HCT116 (cell line): Measurements from ENCODE around the gene IMPDH1. TPM values are rescaled to one million over a fixed set of nuclear protein-coding genes. Genes with fewer than 3 reads are reported as not detected.
A peak's percentile ranks its signal among the peaks of the same experiment; 100 is the strongest.

Source experiments
- ATAC-seq: fragments of 200-7000 bp; cut with Tn5 transposase; 2 replicates; pipeline ENCODE4 v1.9.1; 2020; ENCODE audit warnings: mild to moderate bottlenecking, moderate library complexity
- BruUV-seq: library from RNA; stranded (reverse); fragments of 400-500 nt; replicated peaks from 2 replicates; lab custom pipeline; 2021; lab: Mats Ljungman, UMichigan
- CTCF ChIA-PET: fragments of 300-600 bp; sonication (Branson Sonifier 250); formaldehyde crosslinking; loops from one replicate; lab custom pipeline; 2021; ENCODE audit warnings: antibody characterized with exemption; lab: Charles Lee
- POLR2A ChIA-PET: fragments of 300-600, 350-600 bp; sonication (Branson Sonifier 250); formaldehyde crosslinking; loops from one replicate; lab custom pipeline; 2021; ENCODE audit warnings: antibody characterized with exemption; lab: Charles Lee
- RAD21 ChIA-PET, 2 experiments: fragments of 300-600 bp; sonication (Branson Sonifier 250); formaldehyde crosslinking; loops; one replicate each; lab custom pipeline; 2023; ENCODE audit warnings: low total read pairs in 2 of 2; ENCODE audit not compliant: uncharacterized antibody in 2 of 2, unreplicated experiment in 2 of 2, low non-redundant PET in 1 of 2; lab: Charles Lee
- DNase-seq: peaks from one replicate; pipeline ENCODE4 v3.0.0-alpha.2; 2010; ENCODE audit warnings: low read depth, low spot score
- H2AFZ ChIP-seq: fragments of 200-600 bp; shearing (Covaris generic), sonication (generic); 2 replicates; pipeline ENCODE4 v1.6.1; 2017; ENCODE audit warnings: low read depth, mixed run types, mixed read lengths, antibody characterized with exemption, low read length; ENCODE audit not compliant: poor library complexity, severe bottlenecking
- H3K27ac ChIP-seq: 2 replicates; pipeline ENCODE4 v1.5.1; 2012; ENCODE audit warnings: low read depth, low read length
- H3K27me3 ChIP-seq: fragments of 200-600 bp; sonication (generic); 2 replicates; pipeline ENCODE4 v1.6.1; 2016; ENCODE audit warnings: mixed run types, low read length, mixed read lengths; ENCODE audit not compliant: insufficient read depth
- H3K36me3 ChIP-seq, 2 experiments: fragments of 200-500 bp in 1 of 2; fragments of 200-600 bp in 1 of 2; sonication (Bioruptor generic) in 1 of 2; sonication (generic) in 1 of 2; 2 replicates each; pipeline versions ENCODE4 v1.5.1 to v1.6.1; 2014 to 2016; ENCODE audit warnings: low read length in 2 of 2, inconsistent platforms in 1 of 2, mixed read lengths in 1 of 2, mixed run types in 1 of 2; ENCODE audit not compliant: insufficient read depth in 2 of 2, control insufficient read depth in 1 of 2
- H3K4me1 ChIP-seq, 2 experiments: fragments of 200-600 bp in 1 of 2; sonication (generic) in 1 of 2; 2 replicates each; pipeline versions ENCODE4 v1.5.1 to v1.6.1; 2012 to 2017; ENCODE audit warnings: low read length in 2 of 2, inconsistent platforms in 1 of 2, mild to moderate bottlenecking in 1 of 2, mixed read lengths in 1 of 2, mixed run types in 1 of 2, moderate library complexity in 1 of 2; ENCODE audit not compliant: insufficient read depth in 2 of 2, control insufficient read depth in 1 of 2
- H3K4me2 ChIP-seq: fragments of 200-600 bp; sonication (generic); 2 replicates; pipeline ENCODE4 v1.6.1; 2017; ENCODE audit warnings: mixed run types, low read length, mixed read lengths
- H3K4me3 ChIP-seq, 2 experiments: fragments of 200-600 bp in 1 of 2; sonication (generic) in 1 of 2; replicated peaks in 1 of 2; 2 replicates each; pipeline ENCODE4 v1.5.1; 2011 to 2016; ENCODE audit warnings: low read length in 2 of 2, control low read depth in 1 of 2, low read depth in 1 of 2, mild to moderate bottlenecking in 1 of 2, mixed read lengths in 1 of 2, mixed run types in 1 of 2
- H3K79me2 ChIP-seq: fragments of 200-600 bp; sonication (generic); 2 replicates; pipeline ENCODE4 v1.6.1; 2017; ENCODE audit warnings: mild to moderate bottlenecking, mixed run types, low read length, moderate library complexity, mixed read lengths; ENCODE audit not compliant: insufficient read depth
- H3K9ac ChIP-seq: fragments of 200-600 bp; sonication (generic); 2 replicates; pipeline ENCODE4 v1.6.1; 2016; ENCODE audit warnings: low read length, mixed read lengths
- H3K9me2 ChIP-seq: fragments of 200-600 bp; sonication (generic), shearing (Covaris generic); 2 replicates; pipeline ENCODE4 v1.6.1; 2017; ENCODE audit warnings: mixed run types, mild to moderate bottlenecking, moderate library complexity; ENCODE audit not compliant: insufficient read depth
- H3K9me3 ChIP-seq, 2 experiments: fragments of 200-500 bp in 1 of 2; fragments of 200-600 bp in 1 of 2; sonication (Bioruptor generic) in 1 of 2; sonication (generic) in 1 of 2; 2 replicates each; pipeline ENCODE4 v1.6.1; 2014 to 2017; ENCODE audit warnings: low read length in 2 of 2, mixed read lengths in 2 of 2, inconsistent platforms in 1 of 2, low read depth in 1 of 2, mild to moderate bottlenecking in 1 of 2, mixed run types in 1 of 2, moderate library complexity in 1 of 2; ENCODE audit not compliant: control insufficient read depth in 1 of 2, insufficient read depth in 1 of 2
- H4K20me1 ChIP-seq: fragments of 200-600 bp; sonication (generic), shearing (Covaris generic); 2 replicates; pipeline ENCODE4 v1.6.1; 2017; ENCODE audit warnings: mixed run types, mild to moderate bottlenecking, moderate library complexity; ENCODE audit not compliant: insufficient read depth
- CBX3 ChIP-seq: IDR thresholded peaks from 2 replicates; pipeline ENCODE4 v1.6.1; 2012; ENCODE audit warnings: low read depth
- CEBPB ChIP-seq: IDR thresholded peaks from 2 replicates; pipeline ENCODE4 v1.6.1; 2012; ENCODE audit warnings: low read depth
- CTCF ChIP-seq, 3 experiments: fragments of 200-600 bp in 1 of 3; sonication (generic) in 1 of 3; IDR thresholded peaks in 2 of 3; conservative IDR thresholded peaks in 1 of 3; 2 replicates each; pipeline ENCODE4 v1.5.1; 2012 to 2017; ENCODE audit warnings: low read depth in 2 of 3, low read length in 2 of 3, antibody characterized with exemption in 1 of 3, borderline replicate concordance in 1 of 3, control low read depth in 1 of 3, mild to moderate bottlenecking in 1 of 3, mixed read lengths in 1 of 3, mixed run types in 1 of 3, moderate library complexity in 1 of 3; ENCODE audit not compliant: insufficient read depth in 1 of 3
- EGR1 ChIP-seq: IDR thresholded peaks from 2 replicates; pipeline ENCODE4 v1.6.1; 2012; ENCODE audit warnings: low read depth
- EZH2 ChIP-seq: fragments of 200-600 bp; sonication (generic); IDR thresholded peaks from 2 replicates; pipeline ENCODE4 v1.6.1; 2017; ENCODE audit warnings: antibody characterized with exemption, mixed run types
- EZH2phosphoT487 ChIP-seq: fragments of 200-600 bp; IDR thresholded peaks from 2 replicates; pipeline ENCODE4 v1.6.1; 2018; ENCODE audit warnings: antibody characterized with exemption, borderline replicate concordance
- FOSL1 ChIP-seq: IDR thresholded peaks from 2 replicates; pipeline ENCODE4 v1.6.1; 2012; ENCODE audit warnings: low read depth
- JUND ChIP-seq: IDR thresholded peaks from 2 replicates; pipeline ENCODE4 v1.6.1; 2012
- SIN3A ChIP-seq: IDR thresholded peaks from 2 replicates; pipeline ENCODE4 v1.6.1; 2012; ENCODE audit warnings: low read depth
- SP1 ChIP-seq: IDR thresholded peaks from 2 replicates; pipeline ENCODE4 v1.6.1; 2012; ENCODE audit warnings: low read depth
- TCF7L2 ChIP-seq: IDR thresholded peaks from 2 replicates; pipeline ENCODE4 v1.7.0; 2011; ENCODE audit warnings: borderline replicate concordance, inconsistent platforms; ENCODE audit not compliant: insufficient read depth, insufficient read length; ENCODE audit errors: extremely low read depth
- ZBTB33 ChIP-seq: IDR thresholded peaks from 2 replicates; pipeline ENCODE4 v1.6.1; 2011; ENCODE audit warnings: mild to moderate bottlenecking, low read length, moderate library complexity; ENCODE audit not compliant: insufficient replicate concordance; ENCODE audit errors: extremely low read depth
- ZFX ChIP-seq: fragments of 450-650 bp; IDR thresholded peaks from 2 replicates; pipeline ENCODE4 v1.6.1; 2017
- intact Hi-C: fragments of 100-400 bp; cut with micrococcal nuclease; formaldehyde crosslinking; loops from 2 replicates; pipeline ENCODE4 v1.10.0; 2022
- total RNA-seq: library from RNA; stranded (reverse); gene quantifications from one replicate; pipeline ENCODE4 v1.2.1, GENCODE V29; 2021; ENCODE audit not compliant: unreplicated experiment

Gene IMPDH1
- total RNA-seq, 1 experiment from 2014 or later = 98.2 TPM

- no peaks in the 10 kb centered on the region for H3K9me3 ChIP-seq
- no TSS peak for BruUV-seq
- H3K4me3 ChIP-seq = no peak overlapping the region
- POLR2A ChIA-PET = interaction anchor here (1.2 kb wide), 1 partner anchor 64 kb away, joined by 3 read pairs; the partner anchor contains the start of gene RBM28
- ATAC-seq (no peak), DNase-seq (no peak)
- intact Hi-C loops = no loop called here
- CTCF ChIA-PET = interaction anchor here (0.9 to 5.6 kb wide), 6 partner anchors 9 to 51 kb away, joined by 3 to 37 read pairs (median 6); no protein-coding TSS in a partner anchor
- H3K4me1 ChIP-seq = peaks cover 34 to 58% of the 10 kb centered on the region in 2 experiments
- peaks cover 21% of the 10 kb centered on the region for H3K79me2 ChIP-seq
- H3K9me2 ChIP-seq = no peaks in the 10 kb centered on the region
- H3K27me3 ChIP-seq = no peaks in the 10 kb centered on the region
- RAD21 ChIA-PET = interaction anchor here in 1 of 2 experiments (0.7 kb wide), 1 partner anchor 58 kb away, joined by 3 read pairs; no protein-coding TSS in a partner anchor
- H3K9ac ChIP-seq = no peak overlapping the region
- peak overlapping the region; percentile 100 for H3K4me2 ChIP-seq
- H2AFZ ChIP-seq = no peak overlapping the region
- H3K36me3 ChIP-seq = peaks cover 0 to 2% of the 10 kb centered on the region in 2 experiments; a peak in 1 of 4 replicates
- H4K20me1 ChIP-seq = no peaks in the 10 kb centered on the region
- no peak overlapping the region; the same call in 1 of the 2 replicates for H3K27ac ChIP-seq
- no peak for TF ChIP-seq EZH2
- TF ChIP-seq EGR1 = no peak
- no peak for TF ChIP-seq SP1
- TF ChIP-seq EZH2phosphoT487 = no peak
Observed at GRCh38 chr7:128407751-128408708, 1.8 kb downstream of the IMPDH1 start.

GRCh38 chr7:128407233-128407589, 2.6 kb downstream of the IMPDH1 start:
- ATAC-seq (no peak), DNase-seq (no peak)
- H3K79me2 ChIP-seq = peaks cover 29% of the 10 kb centered on the region
- 0 out of 2 replicates have a peak overlapping the region, but pooled peaks have one; percentile 44 for H3K4me2 ChIP-seq
- no peaks in the 10 kb centered on the region for H3K9me2 ChIP-seq
- no peaks in the 10 kb centered on the region for H4K20me1 ChIP-seq
- no TSS peak for BruUV-seq
- H2AFZ ChIP-seq = no peak overlapping the region
- ChIA-PET RAD21 (no interaction called here), CTCF (interaction anchor here (1.6 to 5.6 kb wide), 2 partner anchors 19 to 20 kb away, joined by 5 to 37 read pairs; no protein-coding TSS in a partner anchor), POLR2A (no interaction called here)
- intact Hi-C loops = no loop called here
- peak overlapping the region; percentile 17; the same call in 1 of the 2 replicates for H3K27ac ChIP-seq
- peaks cover 34 to 58% of the 10 kb centered on the region in 2 experiments for H3K4me1 ChIP-seq
- H3K9ac ChIP-seq = peak overlapping the region; percentile 14; the same call in 1 of the 2 replicates
- no peaks in the 10 kb centered on the region for H3K9me3 ChIP-seq
- H3K27me3 ChIP-seq = no peaks in the 10 kb centered on the region
- H3K4me3 ChIP-seq = no peak overlapping the region
- H3K36me3 ChIP-seq = peaks cover 2 to 7% of the 10 kb centered on the region in 2 experiments; a peak in 1 of 4 replicates
- TF ChIP-seq FOSL1 (no peak), ZFX (no peak), CBX3 (no peak), SIN3A (no peak), CTCF (IDR thresholded peaks at IDR 0.05 in 2 of 3, conservative IDR thresholded peaks at IDR 0.05 in 1 of 3; ENCODE audit: borderline replicate concordance in 1 of 3, insufficient read depth in 1 of 3, low read depth in 2 of 3, low read length in 2 of 3) (no peak), TCF7L2 (no peak), ZBTB33 (no peak), JUND (no peak), CEBPB (no peak)
